ENCODE results near the gene LIG1. TPM values are rescaled to one million over a fixed set of nuclear protein-coding genes. Genes with fewer than 3 reads are reported as not detected.

LIG1 gene
- polyA plus RNA-seq, 3 donors: 2.5 to 11.3 (median 3.6) TPM

DNA sequence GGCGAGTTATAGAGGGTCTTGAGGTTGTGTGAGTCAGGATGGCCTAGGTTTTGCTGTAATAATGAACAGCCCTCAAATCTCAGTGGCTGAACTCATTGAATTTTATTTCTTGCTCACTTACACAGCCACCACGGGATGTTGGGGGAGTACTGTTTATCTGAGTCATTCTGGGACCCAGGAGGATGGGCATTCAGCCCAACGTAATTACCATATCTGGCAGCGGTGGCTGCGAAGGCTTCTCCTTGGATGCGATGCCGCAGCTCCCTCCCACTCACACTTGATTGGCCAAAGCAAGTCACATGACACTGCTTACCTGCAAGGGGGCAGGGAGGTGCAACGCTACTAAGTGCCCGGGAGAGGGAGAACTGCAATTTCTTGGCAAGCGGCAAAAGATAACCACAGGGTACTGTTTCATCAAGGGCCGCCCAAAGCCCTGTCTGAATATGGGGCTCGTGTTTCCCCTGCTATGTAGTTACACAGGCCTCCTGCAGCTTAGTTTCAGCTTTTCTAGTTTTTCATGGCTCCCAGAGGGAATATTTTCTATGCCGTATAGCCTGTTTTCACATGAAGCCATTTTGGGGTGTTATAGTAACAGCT lies 20.2 kb upstream of the LIG1 start:
- no peak overlapping the region for H3K4me3 Mint-ChIP-seq
- TF ChIP-seq, protein P1, sequence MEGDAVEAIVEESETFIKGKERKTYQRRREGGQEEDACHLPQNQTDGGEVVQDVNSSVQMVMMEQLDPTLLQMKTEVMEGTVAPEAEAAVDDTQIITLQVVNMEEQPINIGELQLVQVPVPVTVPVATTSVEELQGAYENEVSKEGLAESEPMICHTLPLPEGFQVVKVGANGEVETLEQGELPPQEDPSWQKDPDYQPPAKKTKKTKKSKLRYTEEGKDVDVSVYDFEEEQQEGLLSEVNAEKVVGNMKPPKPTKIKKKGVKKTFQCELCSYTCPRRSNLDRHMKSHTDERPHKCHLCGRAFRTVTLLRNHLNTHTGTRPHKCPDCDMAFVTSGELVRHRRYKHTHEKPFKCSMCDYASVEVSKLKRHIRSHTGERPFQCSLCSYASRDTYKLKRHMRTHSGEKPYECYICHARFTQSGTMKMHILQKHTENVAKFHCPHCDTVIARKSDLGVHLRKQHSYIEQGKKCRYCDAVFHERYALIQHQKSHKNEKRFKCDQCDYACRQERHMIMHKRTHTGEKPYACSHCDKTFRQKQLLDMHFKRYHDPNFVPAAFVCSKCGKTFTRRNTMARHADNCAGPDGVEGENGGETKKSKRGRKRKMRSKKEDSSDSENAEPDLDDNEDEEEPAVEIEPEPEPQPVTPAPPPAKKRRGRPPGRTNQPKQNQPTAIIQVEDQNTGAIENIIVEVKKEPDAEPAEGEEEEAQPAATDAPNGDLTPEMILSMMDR (IDR thresholded peaks at IDR 0.05): no peak
- WGBS (ENCODE audit: insufficient coverage): 95% methylated on average over 6 of the region's 13 CpGs
- peak in 2 of 3 donors; percentile 13 to 15 for DNase-seq
- H3K27ac ChIP-seq (ENCODE audit: low read depth in 1 of 2, low read length in 2 of 2): no peak overlapping the region
- no peaks in the 10 kb centered on the region for H3K27me3 ChIP-seq (ENCODE audit: control insufficient read depth in 2 of 2, insufficient read depth in 2 of 2, low read length in 2 of 2)
- peaks cover 0 to 2% (median 0%) of the 10 kb centered on the region in 3 donors for H3K27me3 Mint-ChIP-seq (ENCODE audit: low read depth in 3 of 3)
- no peaks in the 10 kb centered on the region for H3K9me3 ChIP-seq (replicated peaks in 1 of 2; ENCODE audit: control insufficient read depth in 1 of 2, insufficient read depth in 1 of 2, low read length in 2 of 2)
- intact Hi-C loops (cut with micrococcal nuclease): no loop called here
- no peak overlapping the region for H3K27ac Mint-ChIP-seq
- peaks cover 0 to 4% (median 0%) of the 10 kb centered on the region in 7 donors for H3K9me3 Mint-ChIP-seq
- H3K36me3 ChIP-seq (replicated peaks in 1 of 2; ENCODE audit: control insufficient read depth in 1 of 2, insufficient read depth in 2 of 2, low read length in 2 of 2): peaks cover 5 to 6% of the 10 kb centered on the region in 2 donors
- peaks cover 13 to 25% of the 10 kb centered on the region in 2 donors for H3K36me3 Mint-ChIP-seq
- H3K4me1 ChIP-seq (ENCODE audit: control insufficient read depth in 1 of 2, insufficient read depth in 2 of 2, low read length in 2 of 2): no peaks in the 10 kb centered on the region
- no peak overlapping the region for H3K9ac ChIP-seq (ENCODE audit: insufficient read depth, low read length, poor library complexity, severe bottlenecking)
- H4K20me1 ChIP-seq (ENCODE audit: insufficient read depth, low read length): no peaks in the 10 kb centered on the region
- no peak overlapping the region for H3K4me3 ChIP-seq (replicated peaks in 1 of 3; ENCODE audit: low read depth in 2 of 3, low read length in 3 of 3)
- H3K79me2 ChIP-seq (ENCODE audit: insufficient read depth, low read length): no peaks in the 10 kb centered on the region
- no peak overlapping the region for H3K4me2 ChIP-seq (replicated peaks; ENCODE audit: extremely low read depth, low read length, poor library complexity, severe bottlenecking)
- H3K4me1 Mint-ChIP-seq: peaks cover 2% of the 10 kb centered on the region
- H2AFZ ChIP-seq (ENCODE audit: insufficient read depth, low read depth, low read length, poor library complexity, severe bottlenecking): no peak overlapping the region

DNA sequence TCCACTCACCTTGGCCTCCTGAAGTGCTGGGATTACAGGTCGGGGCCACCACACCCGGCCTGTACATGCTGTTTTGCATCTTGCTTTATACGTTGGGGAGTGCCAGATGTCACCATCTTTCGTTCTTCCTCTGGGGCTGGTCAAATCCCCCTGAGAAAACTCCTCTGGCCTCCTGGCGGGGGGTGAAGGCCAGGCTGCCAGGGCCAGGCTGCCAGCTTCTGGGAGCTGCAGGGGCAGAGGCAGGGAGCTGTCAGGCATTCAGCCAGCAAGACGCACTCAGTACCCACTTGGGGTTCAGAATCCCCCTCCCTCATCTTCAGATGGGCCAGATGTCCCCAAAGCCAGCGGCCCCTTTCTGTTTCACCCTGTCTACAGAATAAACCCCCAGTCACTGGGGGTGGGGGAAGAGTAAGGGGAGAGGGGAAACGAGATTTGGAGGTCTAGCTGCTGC lies 16.4 kb upstream of the LIG1 start:
- peaks cover 0 to 11% (median 3%) of the 10 kb centered on the region in 7 donors for H3K9me3 Mint-ChIP-seq
- Histone ChIP-seq H3K36me3 (replicated peaks in 1 of 2; ENCODE audit: control insufficient read depth in 1 of 2, insufficient read depth in 2 of 2, low read length in 2 of 2) (peaks cover 5 to 18% of the 10 kb centered on the region in 2 donors), H4K20me1 (ENCODE audit: insufficient read depth, low read length) (no peaks in the 10 kb centered on the region), H3K9me3 (replicated peaks in 1 of 2; ENCODE audit: control insufficient read depth in 1 of 2, insufficient read depth in 1 of 2, low read length in 2 of 2) (peaks cover 3 to 8% of the 10 kb centered on the region in 2 donors), H3K4me3 (replicated peaks in 1 of 3; ENCODE audit: low read depth in 2 of 3, low read length in 3 of 3) (no peak overlapping the region), H3K27me3 (ENCODE audit: control insufficient read depth in 2 of 2, insufficient read depth in 2 of 2, low read length in 2 of 2) (no peaks in the 10 kb centered on the region), H3K4me2 (replicated peaks; ENCODE audit: extremely low read depth, low read length, poor library complexity, severe bottlenecking) (no peak overlapping the region), H3K4me1 (ENCODE audit: control insufficient read depth in 1 of 2, insufficient read depth in 2 of 2, low read length in 2 of 2) (no peaks in the 10 kb centered on the region), H3K79me2 (ENCODE audit: insufficient read depth, low read length) (no peaks in the 10 kb centered on the region), H3K9ac (ENCODE audit: insufficient read depth, low read length, poor library complexity, severe bottlenecking) (no peak overlapping the region), H2AFZ (ENCODE audit: insufficient read depth, low read depth, low read length, poor library complexity, severe bottlenecking) (no peak overlapping the region), H3K27ac (ENCODE audit: low read depth in 1 of 2, low read length in 2 of 2) (no peak overlapping the region)
- 95% methylated on average over 5 of the region's 8 CpGs for WGBS (ENCODE audit: insufficient coverage)
- H3K27ac Mint-ChIP-seq: no peak overlapping the region
- DNase-seq: no peak
- peaks cover 17 to 34% of the 10 kb centered on the region in 2 donors for H3K36me3 Mint-ChIP-seq
- H3K4me3 Mint-ChIP-seq: no peak overlapping the region
- peaks cover 2% of the 10 kb centered on the region for H3K4me1 Mint-ChIP-seq
- intact Hi-C loops (cut with micrococcal nuclease): no loop called here
- peaks cover 0 to 3% (median 0%) of the 10 kb centered on the region in 3 donors for H3K27me3 Mint-ChIP-seq (ENCODE audit: low read depth in 3 of 3)
- TF ChIP-seq, protein P1 (IDR thresholded peaks at IDR 0.05): no peak
